Femur (tissue), 1 donor: ENCODE data around the gene ENOX2.
"Not testable (repeated sequence)": the region's sequence is repeated elsewhere in the genome, so short reads cannot be mapped to it uniquely, and the experiment has no call there.

ENCODE experiments used
- DNase-seq: peaks from one replicate; pipeline ENCODE4 v3.0.0-alpha.2; 2017

The ENOX2 gene

GRCh38 chrX:130746709-130747342 lies 156.2 kb downstream of the ENOX2 start:
- no peak for DNase-seq

GRCh38 chrX:130746077-130746476 lies 156.9 kb downstream of the ENOX2 start:
- DNase-seq: no peak

DNA sequence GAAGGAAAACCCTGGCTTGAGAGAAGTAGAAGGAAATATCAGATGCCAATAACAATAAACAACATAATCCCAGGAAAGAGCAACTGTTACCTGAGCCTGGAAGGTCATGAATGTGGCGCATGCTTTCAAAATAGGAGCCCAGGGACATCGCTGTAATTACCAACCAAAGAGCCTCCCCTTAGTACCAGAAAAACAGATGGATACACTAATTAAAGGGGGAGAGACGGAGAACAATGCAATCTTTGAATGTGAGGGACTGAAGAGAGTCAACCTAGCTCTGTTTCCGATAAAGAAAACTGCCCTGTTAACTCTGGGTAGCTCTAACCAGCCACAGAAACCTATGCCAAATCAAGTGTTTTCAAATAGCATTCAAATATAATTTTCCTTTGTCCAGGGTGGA lies 161.4 kb downstream of the ENOX2 start:
- no peak for DNase-seq

GRCh38 chrX:130741151-130741550 lies 161.9 kb downstream of the ENOX2 start:
- DNase-seq: no peak

- DNase-seq: no peak
Observed at GRCh38 chrX:130738638-130739195, 164.3 kb downstream of the ENOX2 start.

- no peak for DNase-seq
Observed at GRCh38 chrX:130734713-130735112, 168.3 kb downstream of the ENOX2 start.

- no peak for DNase-seq
Observed at GRCh38 chrX:130728208-130728607, 174.8 kb downstream of the ENOX2 start.

- DNase-seq: no peak
Observed at GRCh38 chrX:130726661-130727060, 176.3 kb downstream of the ENOX2 start.

DNA sequence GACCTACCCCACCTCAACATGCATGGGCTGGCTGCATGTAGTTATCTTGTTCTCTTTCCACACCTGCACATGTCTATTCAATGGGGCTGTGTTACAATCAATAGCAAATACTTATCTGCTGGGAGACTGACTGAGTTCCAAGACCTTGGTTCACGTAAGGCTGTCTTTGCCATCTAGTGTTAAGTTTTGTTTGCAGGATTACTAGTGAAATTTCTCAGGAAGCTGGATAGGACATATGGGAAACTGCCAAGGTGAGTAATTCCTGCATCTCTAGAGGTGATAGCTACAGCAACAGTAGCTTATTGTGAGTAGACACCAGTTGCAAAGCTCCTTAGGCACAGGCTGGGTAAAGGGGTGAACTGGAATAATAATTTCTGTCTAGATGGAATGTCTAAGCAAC lies 177.5 kb downstream of the ENOX2 start:
- DNase-seq: no peak

GRCh38 chrX:130719413-130719812 lies 183.6 kb downstream of the ENOX2 start:
- no peak for DNase-seq

DNA sequence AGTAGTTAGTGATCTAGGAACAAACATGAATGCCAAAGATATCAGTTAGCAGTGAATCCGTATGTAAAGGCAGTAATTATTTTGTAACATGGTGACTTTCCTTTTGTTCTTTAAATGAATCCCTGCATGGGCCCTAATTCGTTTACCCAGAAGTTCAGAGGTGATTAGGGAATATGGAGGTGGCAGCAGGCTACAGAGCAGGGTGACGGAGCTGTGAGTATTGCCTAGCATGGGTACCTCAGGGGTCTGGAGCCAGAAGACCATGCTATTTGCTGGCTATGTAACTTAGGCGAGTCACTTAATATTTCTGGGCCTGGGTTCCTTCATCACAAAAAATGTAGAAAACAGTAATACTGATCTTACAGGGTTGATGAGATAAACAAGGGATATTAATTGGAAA lies 184.9 kb downstream of the ENOX2 start:
- no peak for DNase-seq

DNA sequence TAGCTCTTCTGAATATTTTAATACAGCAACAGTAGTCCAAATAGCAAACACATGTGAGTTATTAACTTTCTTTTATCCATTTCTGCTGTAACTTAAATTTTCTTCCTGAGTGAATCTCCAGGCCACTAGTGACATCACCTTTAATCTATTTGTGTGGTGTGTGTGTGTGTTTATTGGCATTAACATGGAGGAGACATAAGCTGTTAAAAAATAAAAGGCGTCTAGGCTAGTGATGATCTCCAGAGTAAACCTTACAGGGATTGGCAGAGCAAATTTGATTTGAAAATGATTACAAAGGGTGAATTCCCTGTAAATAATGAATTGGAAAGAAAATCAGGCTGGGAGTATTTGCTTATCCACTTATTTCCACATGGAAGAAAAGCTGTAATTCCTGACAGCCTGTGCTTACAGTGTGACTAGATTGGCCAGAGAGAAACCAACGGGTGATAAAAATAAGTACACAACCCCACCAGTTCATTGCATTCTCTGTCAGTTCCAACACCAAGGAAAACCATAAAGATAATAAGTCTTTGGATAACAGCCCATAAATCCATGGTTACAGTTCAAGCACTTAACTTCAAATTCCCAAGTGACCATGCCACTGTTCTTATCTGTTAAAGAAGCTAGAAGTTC lies 186.1 kb downstream of the ENOX2 start:
- no peak for DNase-seq

DNA sequence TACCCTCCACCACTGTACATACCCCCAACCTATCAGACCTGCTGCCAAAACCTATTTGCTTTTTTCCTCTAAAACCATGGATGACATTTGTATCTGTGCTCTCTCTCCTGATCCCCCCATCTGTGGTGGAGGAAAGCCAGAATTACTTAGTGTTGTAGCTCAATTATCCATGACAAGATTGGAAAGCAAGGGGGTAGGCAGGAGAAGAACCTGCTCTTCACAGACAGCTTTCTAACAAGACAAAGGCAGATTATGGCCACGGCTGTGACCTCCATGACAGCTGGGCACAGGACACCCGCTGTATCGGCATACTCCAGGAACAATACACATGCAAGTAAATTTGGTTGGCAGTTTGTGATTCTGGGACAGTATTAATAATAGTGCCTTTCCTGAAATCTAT lies 186.7 kb downstream of the ENOX2 start:
- no peak for DNase-seq

DNA sequence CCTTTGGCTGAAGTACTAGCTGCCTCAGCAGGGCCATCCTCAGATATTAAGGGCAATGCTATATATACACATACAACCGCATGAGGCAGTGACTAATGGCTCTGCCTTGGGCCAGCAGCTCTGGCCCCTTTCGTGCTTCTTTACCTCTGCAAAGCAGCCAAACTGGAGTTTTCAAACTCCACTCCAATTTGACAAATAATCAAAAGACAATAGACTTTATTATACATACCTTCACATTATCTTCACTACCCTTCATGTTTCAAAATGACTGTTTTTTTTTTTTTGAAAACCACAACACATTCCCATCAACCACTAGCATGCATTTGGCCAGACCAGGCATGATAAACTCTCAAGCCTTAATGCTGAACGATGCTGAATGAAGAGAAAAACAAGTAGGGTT lies 187.7 kb downstream of the ENOX2 start:
- DNase-seq: no peak

DNA sequence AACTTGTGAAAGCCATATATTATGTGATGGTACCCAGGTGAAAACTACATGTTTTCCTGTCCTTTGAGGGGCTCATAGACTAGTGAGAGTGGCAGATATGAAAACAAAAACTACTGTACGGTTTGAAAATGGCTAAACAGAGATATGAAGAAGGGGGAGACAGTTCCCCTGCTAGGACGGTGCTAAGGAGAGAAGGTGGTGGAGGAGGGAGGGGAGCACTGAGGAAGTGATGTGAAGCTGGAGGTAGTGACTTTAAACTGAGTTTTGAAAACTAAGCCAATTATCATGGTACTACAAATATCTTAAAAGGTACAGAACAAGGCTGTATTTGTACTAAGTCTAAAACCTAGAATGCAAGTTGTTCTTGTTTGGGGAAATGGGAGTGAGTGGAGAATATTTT lies 188.3 kb downstream of the ENOX2 start:
- DNase-seq: no peak

- DNase-seq: no peak
Observed at GRCh38 chrX:130714135-130714534, 188.9 kb downstream of the ENOX2 start.

DNA sequence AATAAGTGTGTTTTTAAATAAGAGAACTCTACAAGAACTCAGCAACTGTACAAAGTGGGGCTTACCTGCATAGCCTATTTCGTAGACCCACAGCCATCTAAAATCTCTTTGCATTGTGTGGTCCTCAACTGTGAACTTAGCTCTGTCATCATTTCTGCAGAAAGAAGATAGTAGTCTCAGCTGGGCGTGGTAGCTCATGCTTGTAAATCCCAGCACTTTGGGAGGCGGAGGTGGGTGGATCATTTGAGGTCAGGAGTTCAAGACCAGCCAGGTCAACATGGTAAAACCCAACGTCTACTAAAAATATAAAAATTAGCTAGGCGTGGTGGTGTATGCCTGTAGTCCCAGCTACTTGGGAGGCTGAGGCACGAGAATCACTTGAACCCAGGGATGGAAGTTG lies 193.8 kb downstream of the ENOX2 start:
- not testable (repeated sequence) for DNase-seq

DNA sequence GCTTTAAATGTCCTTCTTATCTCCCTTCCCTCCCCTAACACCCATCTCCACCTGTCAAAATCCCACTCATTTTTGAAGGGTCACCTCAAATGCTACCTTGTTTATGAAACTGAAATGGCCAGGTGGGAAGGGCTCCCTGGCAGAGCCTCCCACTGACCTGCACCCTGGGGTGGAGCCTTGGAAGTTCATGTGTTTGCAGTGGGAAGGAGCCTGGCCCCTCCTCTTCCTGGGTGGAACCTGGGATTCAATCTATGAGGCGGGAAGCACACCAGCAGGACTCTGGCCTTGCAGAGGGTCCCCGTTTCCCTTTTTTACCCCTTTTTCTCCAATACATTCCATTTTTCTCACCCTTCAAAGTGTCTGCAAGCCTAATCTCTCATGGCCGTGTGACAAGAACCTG lies 197.4 kb downstream of the ENOX2 start:
- DNase-seq: no peak

- DNase-seq: no peak
Observed at GRCh38 chrX:130704053-130705038, 198.7 kb downstream of the ENOX2 start.

DNA sequence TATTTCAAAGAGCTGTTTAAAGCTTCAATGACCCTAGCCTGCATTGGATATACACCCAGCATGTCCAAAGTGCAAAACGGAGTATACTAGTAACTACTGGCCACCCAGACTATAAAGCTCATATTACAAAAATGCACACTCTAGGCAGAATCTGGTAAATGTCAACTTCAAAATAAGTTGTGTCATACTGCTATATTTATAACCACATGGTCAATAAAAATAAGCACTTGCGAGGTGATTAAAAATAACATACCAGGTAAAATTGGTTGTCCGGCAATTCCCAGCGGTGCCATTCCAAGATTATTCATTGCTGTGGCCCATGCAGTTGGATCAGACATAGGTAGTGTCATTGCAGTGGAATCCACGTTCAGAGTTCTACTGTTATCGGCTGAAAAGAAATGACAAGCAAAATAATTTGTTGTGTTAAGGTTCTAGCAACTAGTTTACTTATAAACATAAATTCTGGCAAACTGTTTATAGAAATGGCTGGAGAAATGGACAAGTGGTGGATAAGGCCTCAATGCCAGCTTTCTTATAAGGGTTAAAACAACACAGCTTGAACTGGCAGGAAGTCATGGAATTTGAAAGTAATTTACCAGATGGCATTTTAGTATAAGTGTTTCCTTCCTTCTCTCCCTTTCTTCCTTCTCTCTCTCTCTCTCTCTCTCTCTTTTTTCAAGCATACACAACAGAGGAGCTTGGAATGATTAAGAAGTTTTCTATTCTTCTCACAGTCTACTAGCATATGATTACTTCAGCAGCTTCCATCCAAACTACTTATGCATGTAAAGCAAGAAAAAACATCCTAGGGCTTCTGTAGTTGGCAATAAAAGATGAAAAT lies 199.9 kb downstream of the ENOX2 start:
- DNase-seq: no peak

- no peak for DNase-seq
Observed at GRCh38 chrX:130700629-130701028, 202.4 kb downstream of the ENOX2 start.

- DNase-seq: no peak
Observed at GRCh38 chrX:130699618-130700017, 203.4 kb downstream of the ENOX2 start.

- no peak for DNase-seq
Observed at GRCh38 chrX:130696542-130696941, 206.5 kb downstream of the ENOX2 start.
